ENCODE data around the gene NRBP1.
A peak's percentile ranks its signal among the peaks of the same experiment; 100 is the strongest.

NRBP1 gene

GRCh38 chr2:27489498-27490397, 61.3 kb downstream of the NRBP1 start, which contains the start of gene IFT172:
IFT172 (minus strand) TSS chr2:27489743; CDS start chr2:27489653, 90 bp downstream.
- Histone ChIP-seq H3K27ac (ENCODE audit: low read depth, low read length) (peak within 1 kb of the TSS; percentile 88), H3K27me3 (ENCODE audit: control insufficient read depth in 5 of 5, insufficient read depth in 4 of 5, low read length in 5 of 5) (peaks cover 0 to 3% (median 0%) of the 10 kb centered on the region in 5 donors), H3K36me3 (ENCODE audit: control insufficient read depth in 5 of 5, insufficient read depth in 5 of 5, low read length in 5 of 5) (peaks cover 0 to 22% (median 9%) of the 10 kb centered on the region in 5 donors), H3K9ac (ENCODE audit: low read length in 5 of 5) (peak within 1 kb of the TSS; percentile 51 to 86 (median 66)), H3K4me1 (ENCODE audit: control insufficient read depth in 5 of 5, insufficient read depth in 5 of 5, low read length in 5 of 5) (peaks cover 3 to 29% (median 24%) of the 10 kb centered on the region in 5 donors), H3K4me3 (ENCODE audit: low read depth in 1 of 5, low read length in 5 of 5) (peak within 1 kb of the TSS; percentile 62 to 89 (median 86)), H3K9me3 (ENCODE audit: control insufficient read depth in 5 of 5, low read length in 5 of 5) (no peaks in the 10 kb centered on the region)
